Stomach smooth muscle (tissue), 2 donors: ENCODE results near the gene SLC6A3.
"Not testable (repeated sequence)": the region's sequence is repeated elsewhere in the genome, so short reads cannot be mapped to it uniquely, and the experiment has no call there.

Source experiments
- H3K27ac ChIP-seq: one replicate; pipeline ENCODE4 v1.7.0; 2013; ENCODE audit warnings: mild to moderate bottlenecking, low read length, inconsistent platforms
- H3K27me3 ChIP-seq, 2 donors: one replicate each; pipeline ENCODE4 v1.7.0; 2013; ENCODE audit warnings: low read length in 2 of 2; ENCODE audit not compliant: insufficient read depth in 2 of 2, control insufficient read depth in 1 of 2
- H3K36me3 ChIP-seq, 2 donors: one replicate each; pipeline ENCODE4 v1.7.0; 2013; ENCODE audit warnings: low read length in 2 of 2; ENCODE audit not compliant: control insufficient read depth in 2 of 2, insufficient read depth in 2 of 2
- H3K4me1 ChIP-seq: one replicate; pipeline ENCODE4 v1.7.0; 2013; ENCODE audit warnings: low read length; ENCODE audit not compliant: control insufficient read depth, insufficient read depth
- H3K4me3 ChIP-seq, 2 donors: one replicate each; pipeline ENCODE4 v1.7.0; 2013; ENCODE audit warnings: low read length in 2 of 2
- H3K9ac ChIP-seq, 2 donors: one replicate each; pipeline ENCODE4 v1.7.0; 2013; ENCODE audit warnings: low read length in 2 of 2, mild to moderate bottlenecking in 1 of 2
- H3K9me3 ChIP-seq, 2 donors: one replicate each; pipeline ENCODE4 v1.7.0; 2013; ENCODE audit warnings: low read length in 2 of 2; ENCODE audit not compliant: control insufficient read depth in 2 of 2
- donor health status: healthy.
- donor health status: Pancreatic carcinoma.

Gene SLC6A3

GRCh38 chr5:1478271-1479035 is 33.2 kb upstream of the SLC6A3 start:
- H3K4me1 ChIP-seq = no peaks in the 10 kb centered on the region
- no peak overlapping the region for H3K4me3 ChIP-seq
- peaks cover 15 to 17% of the 10 kb centered on the region in 2 donors for H3K36me3 ChIP-seq
- no peak overlapping the region for H3K27ac ChIP-seq
- H3K9me3 ChIP-seq = no peaks in the 10 kb centered on the region
- no peak overlapping the region for H3K9ac ChIP-seq
- H3K27me3 ChIP-seq = no peaks in the 10 kb centered on the region

- no peak overlapping the region for H3K4me3 ChIP-seq
- H3K27me3 ChIP-seq = no peaks in the 10 kb centered on the region
- no peak overlapping the region for H3K9ac ChIP-seq
- H3K9me3 ChIP-seq = no peaks in the 10 kb centered on the region
- peaks cover 20 to 21% of the 10 kb centered on the region in 2 donors for H3K36me3 ChIP-seq
- no peaks in the 10 kb centered on the region for H3K4me1 ChIP-seq
- H3K27ac ChIP-seq = no peak overlapping the region
These were observed 32.1 kb upstream of the SLC6A3 start for GRCh38 chr5:1477341-1477740.

- Histone ChIP-seq H3K36me3 (peaks cover 20 to 21% of the 10 kb centered on the region in 2 donors), H3K4me3 (no peak overlapping the region), H3K27ac (no peak overlapping the region), H3K9me3 (no peaks in the 10 kb centered on the region), H3K9ac (no peak overlapping the region), H3K4me1 (no peaks in the 10 kb centered on the region), H3K27me3 (no peaks in the 10 kb centered on the region)
These were observed 31.7 kb upstream of the SLC6A3 start for GRCh38 chr5:1476967-1477310.

GRCh38 chr5:1476181-1476966 is 31.1 kb upstream of the SLC6A3 start:
- Histone ChIP-seq H3K36me3 (peaks cover 20 to 21% of the 10 kb centered on the region in 2 donors), H3K27ac (no peak overlapping the region), H3K4me1 (no peaks in the 10 kb centered on the region), H3K4me3 (no peak overlapping the region), H3K27me3 (no peaks in the 10 kb centered on the region), H3K9ac (no peak overlapping the region), H3K9me3 (no peaks in the 10 kb centered on the region)

- H3K9me3 ChIP-seq, H3K9ac ChIP-seq, H3K4me1 ChIP-seq, H3K27ac ChIP-seq, H3K4me3 ChIP-seq, H3K27me3 ChIP-seq: not testable (repeated sequence)
- peaks cover 21 to 22% of the 10 kb centered on the region in 2 donors for H3K36me3 ChIP-seq
These were observed 30.3 kb upstream of the SLC6A3 start for GRCh38 chr5:1475544-1475900.

GRCh38 chr5:1474866-1475543 is 29.8 kb upstream of the SLC6A3 start:
- Histone ChIP-seq H3K27me3 (no peaks in the 10 kb centered on the region), H3K4me1 (no peaks in the 10 kb centered on the region), H3K4me3 (no peak overlapping the region), H3K9ac (no peak overlapping the region), H3K36me3 (peaks cover 26% of the 10 kb centered on the region in 2 donors), H3K27ac (no peak overlapping the region), H3K9me3 (no peaks in the 10 kb centered on the region)

GRCh38 chr5:1474183-1474839 is 29.1 kb upstream of the SLC6A3 start:
- H3K27me3 ChIP-seq = no peaks in the 10 kb centered on the region
- H3K4me1 ChIP-seq = no peaks in the 10 kb centered on the region
- H3K36me3 ChIP-seq = peaks cover 26 to 28% of the 10 kb centered on the region in 2 donors
- no peak overlapping the region for H3K27ac ChIP-seq
- no peak overlapping the region for H3K4me3 ChIP-seq
- H3K9ac ChIP-seq = no peak overlapping the region
- H3K9me3 ChIP-seq = no peaks in the 10 kb centered on the region

GRCh38 chr5:1473746-1474145 is 28.5 kb upstream of the SLC6A3 start:
- H3K27me3 ChIP-seq = no peaks in the 10 kb centered on the region
- H3K4me1 ChIP-seq = no peaks in the 10 kb centered on the region
- peaks cover 24 to 29% of the 10 kb centered on the region in 2 donors for H3K36me3 ChIP-seq
- no peak overlapping the region for H3K4me3 ChIP-seq
- H3K9me3 ChIP-seq = no peaks in the 10 kb centered on the region
- H3K27ac ChIP-seq = no peak overlapping the region
- H3K9ac ChIP-seq = no peak overlapping the region

GRCh38 chr5:1472964-1473628 is 27.9 kb upstream of the SLC6A3 start:
- H3K9me3 ChIP-seq = no peaks in the 10 kb centered on the region
- H3K36me3 ChIP-seq = peaks cover 22 to 28% of the 10 kb centered on the region in 2 donors
- no peak overlapping the region for H3K9ac ChIP-seq
- no peaks in the 10 kb centered on the region for H3K27me3 ChIP-seq
- no peaks in the 10 kb centered on the region for H3K4me1 ChIP-seq
- H3K27ac ChIP-seq = no peak overlapping the region
- H3K4me3 ChIP-seq = no peak overlapping the region
